Stimulated activated CD4-positive, alpha-beta T cell treated with anti-CD3 and anti-CD28 coated beads, Interleukin-1b, Interleukin-23, amount 100 ng/mL, for 1 hour (primary cell): ENCODE measurements around the gene LPP.

Experiments
- DNase-seq, 2 donors: peaks; one replicate each; pipeline ENCODE4 v3.0.0-alpha.2; 2020; ENCODE audit warnings: low read depth in 2 of 2

LPP gene

GRCh38 chr3:188706599-188706998, 552.6 kb downstream of the LPP start:
- no peak for DNase-seq

GRCh38 chr3:188707381-188708288, 553.7 kb downstream of the LPP start:
- DNase-seq: no peak

- no peak for DNase-seq
These were observed 557.9 kb downstream of the LPP start for GRCh38 chr3:188711881-188712247.

GRCh38 chr3:188712248-188712924, 558.4 kb downstream of the LPP start:
- DNase-seq: no peak

- no peak for DNase-seq
These were observed 559.0 kb downstream of the LPP start for GRCh38 chr3:188712991-188713390.

GRCh38 chr3:188719545-188719944, 565.6 kb downstream of the LPP start:
- DNase-seq: no peak

- no peak for DNase-seq
These were observed 566.3 kb downstream of the LPP start for GRCh38 chr3:188720215-188720614.

- no peak for DNase-seq
These were observed 566.7 kb downstream of the LPP start for GRCh38 chr3:188720636-188721035.

GRCh38 chr3:188721312-188721711, 567.4 kb downstream of the LPP start:
- no peak for DNase-seq

- no peak for DNase-seq
These were observed 568.0 kb downstream of the LPP start for GRCh38 chr3:188721990-188722389.

- no peak for DNase-seq
These were observed 569.0 kb downstream of the LPP start for GRCh38 chr3:188722963-188723362.

GRCh38 chr3:188727052-188727451, 573.1 kb downstream of the LPP start:
- DNase-seq: no peak

GRCh38 chr3:188728371-188728896, 574.5 kb downstream of the LPP start:
- DNase-seq: no peak

GRCh38 chr3:188729422-188729821, 575.5 kb downstream of the LPP start:
- no peak for DNase-seq

- no peak for DNase-seq
These were observed 580.4 kb downstream of the LPP start for GRCh38 chr3:188734395-188734794.

- DNase-seq: no peak
These were observed 585.6 kb downstream of the LPP start for GRCh38 chr3:188739511-188739910.

- DNase-seq: no peak
These were observed 586.1 kb downstream of the LPP start for GRCh38 chr3:188740010-188740409.

- DNase-seq: no peak
These were observed 589.0 kb downstream of the LPP start for GRCh38 chr3:188742755-188743550.

GRCh38 chr3:188744166-188744565, 590.2 kb downstream of the LPP start:
- DNase-seq: no peak

- no peak for DNase-seq
These were observed 591.1 kb downstream of the LPP start for GRCh38 chr3:188745031-188745430.

GRCh38 chr3:188746291-188746783, 592.4 kb downstream of the LPP start:
- no peak for DNase-seq

GRCh38 chr3:188747489-188747888, 593.5 kb downstream of the LPP start:
- DNase-seq: no peak
